Measurements from ENCODE around the gene STXBP4.

- TF ChIP-seq, protein P1, sequence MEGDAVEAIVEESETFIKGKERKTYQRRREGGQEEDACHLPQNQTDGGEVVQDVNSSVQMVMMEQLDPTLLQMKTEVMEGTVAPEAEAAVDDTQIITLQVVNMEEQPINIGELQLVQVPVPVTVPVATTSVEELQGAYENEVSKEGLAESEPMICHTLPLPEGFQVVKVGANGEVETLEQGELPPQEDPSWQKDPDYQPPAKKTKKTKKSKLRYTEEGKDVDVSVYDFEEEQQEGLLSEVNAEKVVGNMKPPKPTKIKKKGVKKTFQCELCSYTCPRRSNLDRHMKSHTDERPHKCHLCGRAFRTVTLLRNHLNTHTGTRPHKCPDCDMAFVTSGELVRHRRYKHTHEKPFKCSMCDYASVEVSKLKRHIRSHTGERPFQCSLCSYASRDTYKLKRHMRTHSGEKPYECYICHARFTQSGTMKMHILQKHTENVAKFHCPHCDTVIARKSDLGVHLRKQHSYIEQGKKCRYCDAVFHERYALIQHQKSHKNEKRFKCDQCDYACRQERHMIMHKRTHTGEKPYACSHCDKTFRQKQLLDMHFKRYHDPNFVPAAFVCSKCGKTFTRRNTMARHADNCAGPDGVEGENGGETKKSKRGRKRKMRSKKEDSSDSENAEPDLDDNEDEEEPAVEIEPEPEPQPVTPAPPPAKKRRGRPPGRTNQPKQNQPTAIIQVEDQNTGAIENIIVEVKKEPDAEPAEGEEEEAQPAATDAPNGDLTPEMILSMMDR (IDR thresholded peaks at IDR 0.05) = no peak
- TF ChIP-seq POLR2AphosphoS5 (IDR thresholded peaks at IDR 0.05) (no peak), POLR2A (IDR thresholded peaks at IDR 0.05) (no peak), EP300 (IDR thresholded peaks at IDR 0.05) (no peak)
Observed at GRCh38 chr17:55062921-55063320, 94.4 kb downstream of the STXBP4 start.
